Esophagus (tissue), 2 donors: ENCODE results near the gene ZKSCAN5. TPM values are rescaled to one million over a fixed set of nuclear protein-coding genes. Genes with fewer than 3 reads are reported as not detected.

Experiments used
- H3K27ac ChIP-seq, 2 donors: one replicate each; pipeline ENCODE4 v1.5.1; 2013; ENCODE audit warnings: low read depth in 2 of 2, mild to moderate bottlenecking in 2 of 2, inconsistent platforms in 1 of 2, low read length in 1 of 2, moderate library complexity in 1 of 2
- H3K27me3 ChIP-seq, 2 donors: one replicate each; pipeline ENCODE4 v1.6.1; 2013; ENCODE audit warnings: low read length in 2 of 2, control low read depth in 1 of 2, mild to moderate bottlenecking in 1 of 2; ENCODE audit not compliant: insufficient read depth in 2 of 2, control insufficient read depth in 1 of 2
- H3K36me3 ChIP-seq, 2 donors: one replicate each; pipeline ENCODE4 v1.6.1; 2013; ENCODE audit warnings: low read length in 1 of 2; ENCODE audit not compliant: control insufficient read depth in 2 of 2, insufficient read depth in 2 of 2
- H3K4me1 ChIP-seq, 2 donors: one replicate each; pipeline ENCODE4 v1.6.1; 2013; ENCODE audit warnings: low read length in 1 of 2; ENCODE audit not compliant: control insufficient read depth in 2 of 2, insufficient read depth in 2 of 2
- H3K4me3 ChIP-seq, 2 donors: one replicate each; pipeline ENCODE4 v1.5.1; 2013; ENCODE audit warnings: low read length in 2 of 2, mild to moderate bottlenecking in 2 of 2, low read depth in 1 of 2, moderate library complexity in 1 of 2
- H3K9me3 ChIP-seq, 2 donors: one replicate each; pipeline ENCODE4 v1.6.1; 2013; ENCODE audit warnings: mild to moderate bottlenecking in 2 of 2, low read depth in 1 of 2, low read length in 1 of 2, moderate library complexity in 1 of 2; ENCODE audit not compliant: control insufficient read depth in 2 of 2, insufficient read depth in 1 of 2
- WGBS, 2 donors: extraction: QIAGEN DNeasy Blood & Tissue Kit; methylation state at CpG; one replicate each; pipeline ENCODE4 v1.1.7; 2013; 5-methylcytosine and 5-hydroxymethylcytosine counted together
- polyA plus RNA-seq, 2 donors: library from polyadenylated mRNA; stranded (reverse); fragments of 200-250 nt; gene quantifications; one replicate each; pipeline ENCODE4 v1.2.3, GENCODE V29; 2013
- donor health status: healthy with polysubstance abuse.
- donor health status: Bipolar disorder and iron deficiency.

ZKSCAN5 gene
- polyA plus RNA-seq, 2 donors: 2.2 to 2.5 TPM

DNA sequence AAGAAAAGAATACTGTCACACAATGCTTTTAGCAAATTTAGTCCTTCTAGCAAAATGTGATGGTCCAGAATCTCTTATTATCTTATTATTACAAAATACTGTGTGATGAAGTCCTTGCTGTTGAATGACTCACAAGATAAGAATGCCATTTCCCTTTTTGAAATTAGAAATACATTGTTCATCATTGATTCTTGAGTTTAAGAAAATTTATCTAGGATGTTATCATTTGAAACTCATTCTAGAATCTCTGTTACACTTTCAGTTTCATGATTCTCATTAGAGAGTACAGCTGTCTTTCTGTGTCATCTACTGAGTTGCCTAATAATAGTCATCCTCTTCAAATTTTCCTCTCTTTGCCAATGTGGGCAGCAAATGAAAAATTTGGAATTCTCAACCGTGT, 9.6 kb downstream of the ZKSCAN5 start:
- WGBS, 2 donors: 91% methylated on average over 1 of the region's 1 CpG
- Histone ChIP-seq H3K4me1 (peaks cover 0 to 3% of the 10 kb centered on the region in 2 donors), H3K27ac (no peak overlapping the region), H3K36me3 (peaks cover 9 to 16% of the 10 kb centered on the region in 2 donors), H3K4me3 (no peak overlapping the region), H3K9me3 (no peaks in the 10 kb centered on the region), H3K27me3 (no peaks in the 10 kb centered on the region)

DNA sequence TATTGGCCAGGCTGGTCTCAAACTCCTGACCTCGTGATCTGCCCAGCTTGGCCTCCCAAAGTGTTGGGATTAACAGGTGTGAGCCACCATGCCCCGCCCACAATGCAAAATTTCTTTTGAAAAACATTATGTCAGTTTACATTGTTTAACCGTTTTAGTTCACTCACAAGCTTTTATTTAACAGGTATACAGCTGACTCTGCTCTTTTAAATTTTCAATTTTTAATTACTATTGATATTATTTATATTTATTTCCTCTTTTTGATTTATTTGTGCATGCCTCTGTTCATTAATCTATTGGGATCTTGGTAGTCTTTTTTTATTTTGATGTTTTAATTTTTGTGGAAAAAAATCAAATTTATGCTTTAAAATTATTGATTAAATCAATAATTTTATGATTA, 16.9 kb downstream of the ZKSCAN5 start:
- H3K27ac ChIP-seq: no peak overlapping the region
- no peak overlapping the region for H3K4me3 ChIP-seq
- no peaks in the 10 kb centered on the region for H3K9me3 ChIP-seq
- 89 to 91% methylated on average over 3 of the region's 3 CpGs for WGBS, 2 donors
- peaks cover 10 to 14% of the 10 kb centered on the region in 2 donors for H3K36me3 ChIP-seq
- H3K27me3 ChIP-seq: no peaks in the 10 kb centered on the region
- H3K4me1 ChIP-seq: no peaks in the 10 kb centered on the region

DNA sequence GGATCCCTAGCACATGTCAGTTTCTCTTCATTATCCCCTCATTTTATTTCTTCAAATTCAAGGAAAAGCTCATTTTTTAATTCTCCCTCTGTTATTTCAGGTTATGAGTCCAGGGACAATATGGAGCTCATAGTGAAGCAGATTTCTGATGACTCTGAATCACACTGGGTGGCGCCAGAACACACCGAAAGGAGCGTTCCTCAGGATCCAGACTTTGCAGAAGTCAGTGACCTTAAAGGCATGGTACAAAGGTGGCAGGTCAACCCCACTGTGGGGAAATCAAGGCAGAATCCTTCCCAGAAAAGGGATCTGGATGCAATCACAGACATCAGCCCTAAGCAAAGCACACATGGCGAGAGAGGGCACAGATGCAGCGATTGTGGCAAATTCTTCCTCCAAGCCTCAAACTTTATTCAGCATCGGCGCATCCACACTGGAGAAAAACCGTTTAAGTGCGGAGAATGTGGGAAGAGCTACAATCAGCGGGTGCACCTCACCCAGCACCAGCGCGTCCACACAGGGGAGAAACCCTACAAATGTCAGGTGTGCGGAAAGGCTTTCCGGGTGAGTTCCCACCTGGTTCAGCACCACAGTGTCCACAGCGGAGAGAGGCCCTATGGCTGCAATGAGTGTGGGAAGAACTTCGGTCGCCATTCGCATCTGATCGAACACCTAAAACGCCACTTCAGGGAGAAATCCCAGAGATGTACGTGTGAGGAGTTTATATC, 21.4 kb downstream of the ZKSCAN5 start:
- Histone ChIP-seq H3K36me3 (peaks cover 6 to 11% of the 10 kb centered on the region in 2 donors), H3K27ac (no peak overlapping the region), H3K9me3 (peaks cover 0 to 12% of the 10 kb centered on the region in 2 donors), H3K4me3 (no peak overlapping the region), H3K27me3 (no peaks in the 10 kb centered on the region), H3K4me1 (no peaks in the 10 kb centered on the region)
- 94 to 96% methylated on average over 21 of the region's 21 CpGs for WGBS, 2 donors

- H3K27me3 ChIP-seq: no peaks in the 10 kb centered on the region
- WGBS, 2 donors: 98 to 99% methylated on average over 12 of the region's 12 CpGs
- peaks cover 7 to 13% of the 10 kb centered on the region in 2 donors for H3K36me3 ChIP-seq
- H3K4me1 ChIP-seq: no peaks in the 10 kb centered on the region
- H3K4me3 ChIP-seq: no peak overlapping the region
- H3K27ac ChIP-seq: no peak overlapping the region
- peaks cover 5 to 27% of the 10 kb centered on the region in 2 donors for H3K9me3 ChIP-seq
Observed at GRCh38 chr7:99531354-99531765, 26.9 kb downstream of the ZKSCAN5 start.

DNA sequence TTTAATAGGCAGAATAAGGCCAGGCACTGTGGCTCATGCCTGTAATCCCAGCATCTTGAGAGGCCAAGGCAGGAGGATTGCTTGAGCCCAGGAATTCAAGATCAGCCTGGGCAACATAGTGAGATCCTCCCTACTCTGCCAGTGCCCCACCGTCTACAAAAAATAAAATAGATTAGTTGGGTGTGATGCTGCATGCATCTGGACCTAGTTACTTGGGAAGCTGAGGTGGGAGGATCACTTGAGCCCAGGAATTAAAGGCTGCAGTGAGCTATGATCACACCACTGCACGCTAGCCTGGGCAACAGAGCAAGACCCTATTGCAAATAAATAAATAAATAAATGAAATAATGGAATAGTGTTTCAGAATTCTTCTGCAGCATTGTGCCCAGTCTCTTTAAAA, 31.2 kb downstream of the ZKSCAN5 start:
- peaks cover 7 to 24% of the 10 kb centered on the region in 2 donors for H3K9me3 ChIP-seq
- H3K36me3 ChIP-seq: peaks cover 7 to 9% of the 10 kb centered on the region in 2 donors
- H3K27ac ChIP-seq: no peak overlapping the region
- 96 to 98% methylated on average over 2 of the region's 2 CpGs for WGBS, 2 donors
- H3K4me1 ChIP-seq: no peaks in the 10 kb centered on the region
- no peak overlapping the region for H3K4me3 ChIP-seq
- H3K27me3 ChIP-seq: no peaks in the 10 kb centered on the region

DNA sequence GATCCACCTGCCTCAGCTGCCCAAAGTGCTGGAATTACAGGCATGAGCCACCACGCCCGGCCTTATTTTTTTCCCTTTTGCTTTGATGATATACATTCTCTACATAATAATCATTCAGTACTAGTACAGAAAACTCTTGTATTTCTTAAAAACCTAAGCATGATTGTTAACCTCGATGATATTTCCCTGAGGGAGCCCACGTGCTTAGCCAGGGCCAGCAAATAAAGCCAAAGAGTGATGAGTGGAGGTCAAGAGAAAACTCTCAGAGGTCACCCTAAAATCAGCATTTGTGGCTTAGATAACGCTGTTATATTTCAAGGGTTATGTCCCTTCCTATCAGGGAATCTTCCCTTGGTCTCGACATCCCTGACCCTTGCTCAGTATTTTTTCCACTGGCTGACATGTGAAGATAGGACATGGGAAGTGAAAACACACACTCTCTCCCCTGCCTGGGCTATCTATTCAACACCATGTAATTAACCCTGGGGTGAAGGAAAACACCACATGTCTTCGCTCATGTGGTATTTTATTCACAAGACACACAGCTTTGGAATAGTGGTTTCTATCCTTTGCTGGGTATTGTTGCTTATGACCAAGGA, 34.9 kb downstream of the ZKSCAN5 start:
- no peak overlapping the region for H3K27ac ChIP-seq
- peaks cover 6 to 23% of the 10 kb centered on the region in 2 donors for H3K9me3 ChIP-seq
- WGBS, 2 donors: 76 to 79% methylated on average over 7 of the region's 7 CpGs
- H3K36me3 ChIP-seq: no peaks in the 10 kb centered on the region
- H3K4me3 ChIP-seq: no peak overlapping the region
- H3K27me3 ChIP-seq: no peaks in the 10 kb centered on the region
- no peaks in the 10 kb centered on the region for H3K4me1 ChIP-seq

DNA sequence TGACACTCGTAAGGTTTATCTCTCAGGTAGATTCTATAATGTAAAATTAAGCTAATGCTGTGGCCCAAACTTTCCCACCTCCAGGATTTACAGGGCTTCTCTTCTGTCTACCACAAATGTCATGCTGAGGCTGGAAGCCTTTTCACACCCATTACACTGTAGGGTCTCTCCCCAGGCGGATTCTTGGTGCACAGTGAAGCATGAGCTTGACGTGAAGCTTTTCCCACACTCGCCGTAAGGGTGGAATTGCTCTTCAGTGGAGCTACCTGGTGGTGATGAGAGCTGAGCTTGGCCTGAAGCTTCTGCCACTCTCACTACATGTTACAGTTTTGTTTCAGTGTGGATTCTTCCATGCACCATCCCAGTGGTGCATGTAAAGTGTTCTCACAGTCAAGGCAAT, 36.1 kb downstream of the ZKSCAN5 start:
- H3K27ac ChIP-seq: no peak overlapping the region
- H3K9me3 ChIP-seq: peaks cover 6 to 20% of the 10 kb centered on the region in 2 donors
- H3K4me3 ChIP-seq: no peak overlapping the region
- no peaks in the 10 kb centered on the region for H3K27me3 ChIP-seq
- H3K36me3 ChIP-seq: no peaks in the 10 kb centered on the region
- no peaks in the 10 kb centered on the region for H3K4me1 ChIP-seq
- WGBS, 2 donors: 91 to 93% methylated on average over 5 of the region's 5 CpGs

DNA sequence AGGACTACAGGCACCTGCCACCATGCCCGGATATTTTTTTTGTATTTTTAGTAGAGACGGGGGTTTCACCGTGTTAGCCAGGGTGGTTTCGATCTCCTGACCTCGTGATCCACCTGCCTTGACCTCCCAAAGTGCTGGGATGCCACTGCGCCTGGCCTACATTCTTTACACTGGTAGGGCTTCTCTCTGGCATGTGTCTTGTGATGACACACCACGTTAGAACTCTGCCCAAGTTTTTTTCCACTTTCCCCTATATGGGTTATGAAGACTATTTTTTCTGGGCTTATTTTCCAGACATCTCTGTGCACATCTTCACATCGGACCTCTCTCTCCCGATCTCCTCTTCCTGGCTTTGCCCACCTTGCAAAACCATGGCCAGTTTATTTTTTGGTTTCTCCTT, 36.8 kb downstream of the ZKSCAN5 start:
- Histone ChIP-seq H3K27ac (no peak overlapping the region), H3K36me3 (no peaks in the 10 kb centered on the region), H3K4me3 (no peak overlapping the region), H3K9me3 (peaks cover 6 to 20% of the 10 kb centered on the region in 2 donors), H3K4me1 (no peaks in the 10 kb centered on the region), H3K27me3 (no peaks in the 10 kb centered on the region)
- 89 to 92% methylated on average over 9 of the region's 9 CpGs for WGBS, 2 donors

GRCh38 chr7:99543081-99543671, 38.7 kb downstream of the ZKSCAN5 start:
- 94 to 95% methylated on average over 33 to 34 of the region's 34 CpGs for WGBS, 2 donors
- Histone ChIP-seq H3K27me3 (no peaks in the 10 kb centered on the region), H3K27ac (no peak overlapping the region), H3K36me3 (no peaks in the 10 kb centered on the region), H3K4me1 (no peaks in the 10 kb centered on the region), H3K9me3 (peaks cover 6 to 20% of the 10 kb centered on the region in 2 donors), H3K4me3 (no peak overlapping the region)
